Colon (tissue), 2 donors: ENCODE data around the gene PRR15L.
"Not testable (repeated sequence)": the region's sequence is repeated elsewhere in the genome, so short reads cannot be mapped to it uniquely, and the experiment has no call there.

Experiments
- FAIRE-seq: peaks from 2 replicates; lab custom pipeline; 2012; peaks lifted over from hg19 to GRCh38; lab: Jason Lieb, UNC
- donor health status: control.
- donor health status: control.

Gene PRR15L

DNA sequence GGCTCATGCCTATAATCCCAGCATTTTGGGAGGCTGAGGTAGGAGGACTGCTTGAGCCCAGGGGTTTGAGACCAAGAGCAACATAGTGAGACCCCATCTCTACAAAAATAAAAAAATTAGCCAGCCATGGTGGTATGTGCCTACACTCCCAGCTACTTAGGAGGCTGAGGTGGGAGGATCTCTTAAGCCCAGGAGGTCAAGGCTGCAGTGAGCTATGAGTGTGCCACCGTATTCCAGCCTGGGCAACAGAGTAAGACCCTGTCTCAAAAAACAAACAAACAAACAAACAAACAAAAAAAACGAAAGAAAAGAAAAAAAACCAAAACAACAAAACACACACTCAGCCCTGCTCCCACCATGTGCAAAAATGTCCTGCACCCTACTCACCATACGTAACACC, 22.2 kb downstream of the PRR15L start:
- FAIRE-seq = not testable (repeated sequence)

DNA sequence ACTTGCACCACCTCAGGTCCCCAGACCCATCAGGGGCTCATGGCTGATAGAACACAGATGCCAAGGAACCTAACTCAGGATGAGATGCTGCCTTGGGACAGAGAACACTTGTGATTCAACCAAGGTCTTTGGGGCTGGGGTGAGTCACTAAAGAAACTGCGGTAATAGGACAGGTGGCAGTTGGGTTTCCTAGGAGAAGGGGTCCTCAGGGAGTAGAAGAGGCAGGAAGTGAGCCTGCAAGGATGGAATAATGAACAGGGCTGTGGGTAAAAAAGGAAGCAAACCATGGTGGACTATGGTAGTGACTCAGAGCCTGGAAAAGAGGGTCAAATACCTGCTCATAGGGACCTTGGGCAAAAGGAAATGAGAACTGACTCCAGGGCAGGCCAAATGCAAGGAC, 22.8 kb downstream of the PRR15L start:
- no peak for FAIRE-seq

DNA sequence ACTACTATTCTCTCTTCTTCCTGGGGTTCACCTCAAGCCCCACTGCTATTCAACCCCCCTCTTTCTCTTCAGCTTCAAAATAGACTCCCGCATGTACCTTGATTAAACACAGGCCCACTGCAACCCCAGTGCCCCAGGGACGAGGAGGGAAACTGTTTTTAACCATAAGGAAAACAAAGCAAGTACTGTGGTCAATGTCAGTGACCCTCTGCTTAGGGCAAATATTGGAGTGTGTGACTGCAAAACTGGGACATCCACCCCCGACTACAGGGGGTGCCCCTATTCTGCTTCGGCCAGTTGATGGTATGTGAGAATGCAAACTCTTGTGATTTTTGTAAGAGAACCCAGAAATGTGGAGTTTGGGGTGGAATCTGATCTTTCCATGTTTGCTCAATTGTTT, 25.8 kb downstream of the PRR15L start:
- no peak for FAIRE-seq

DNA sequence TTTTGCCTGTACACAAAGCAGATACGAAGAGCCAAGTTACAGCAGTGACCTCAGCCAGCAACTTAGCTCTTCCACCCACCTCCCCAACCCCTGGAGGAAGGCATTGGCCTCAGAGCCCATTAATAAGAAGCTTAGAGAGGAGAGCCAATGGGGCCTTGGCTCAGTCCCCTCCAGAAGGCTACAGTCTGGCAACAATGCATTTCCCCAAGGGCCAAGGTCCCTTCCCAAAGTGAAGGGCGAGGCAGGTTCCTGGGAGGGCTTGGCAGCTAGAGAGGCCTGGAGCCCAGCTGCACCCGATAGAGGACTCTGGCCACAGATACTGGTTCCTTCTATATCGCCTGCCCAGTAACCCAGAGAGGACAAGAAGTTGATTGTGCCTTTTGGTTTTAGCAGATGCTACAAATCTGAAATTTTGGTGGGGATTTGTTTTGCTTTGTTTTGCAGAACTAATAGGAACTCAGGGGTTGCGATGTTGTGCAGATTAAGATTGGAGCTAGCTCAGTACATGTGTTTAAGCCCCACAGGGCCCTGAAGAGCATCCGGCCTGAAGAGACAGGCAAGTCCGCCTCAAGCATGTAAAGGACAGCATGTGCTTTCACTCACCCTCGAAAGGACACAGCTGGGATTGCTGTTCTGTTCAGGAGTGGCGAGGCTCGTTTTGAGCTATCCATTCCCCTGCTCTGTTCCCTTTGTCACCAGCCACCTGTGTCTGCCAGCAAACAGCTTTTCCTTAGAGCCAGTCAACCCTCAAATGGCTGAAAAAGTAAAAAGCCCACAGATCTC, 28.3 kb downstream of the PRR15L start:
- FAIRE-seq = no peak

DNA sequence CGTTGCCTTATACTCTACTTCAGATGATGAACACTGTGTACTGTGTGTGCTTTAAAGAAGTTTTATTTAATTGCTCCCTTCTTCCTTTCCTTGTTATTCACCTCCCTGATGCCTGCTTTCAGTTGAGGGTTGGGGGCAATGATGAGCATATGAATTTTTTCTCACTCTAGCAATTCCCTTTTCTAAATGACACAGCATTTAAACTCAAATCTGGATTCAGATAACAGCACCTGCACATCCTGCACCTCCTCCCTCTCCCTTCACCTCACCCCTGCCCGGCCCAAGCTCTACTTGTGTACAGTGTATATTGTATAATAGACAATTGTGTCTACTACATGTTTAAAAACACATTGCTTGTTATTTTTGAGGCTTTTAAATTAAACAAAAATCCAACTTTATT, 29.3 kb downstream of the PRR15L start:
- no peak for FAIRE-seq

DNA sequence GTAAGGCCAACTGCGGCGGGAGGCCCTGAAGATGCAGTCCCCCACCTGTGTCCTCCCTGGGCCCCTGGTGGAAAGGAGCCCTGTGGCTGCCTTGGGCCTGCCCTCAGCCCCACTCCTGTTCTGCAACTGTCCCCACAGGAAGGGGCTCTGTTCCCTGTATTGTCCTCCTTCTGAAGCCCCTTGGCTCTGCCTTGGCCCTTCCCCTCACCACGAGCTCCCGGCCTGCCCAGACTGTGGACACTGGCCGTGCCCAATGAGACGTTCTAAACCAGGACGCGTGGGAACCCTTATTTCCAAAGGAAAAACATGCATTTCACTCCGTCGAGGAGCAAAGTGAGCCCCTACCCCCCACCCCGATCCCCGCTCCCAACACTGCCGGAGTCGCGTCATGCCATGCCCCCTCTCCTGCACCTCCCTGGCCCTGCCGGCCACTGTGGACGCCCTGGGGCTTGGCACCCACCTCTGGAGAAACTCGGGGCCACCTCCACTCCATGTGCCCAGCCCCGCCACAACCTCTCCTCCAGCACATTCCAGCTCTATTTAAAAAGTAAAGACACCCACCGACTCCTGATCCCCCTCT, 29.8 kb downstream of the PRR15L start:
- no peak for FAIRE-seq

DNA sequence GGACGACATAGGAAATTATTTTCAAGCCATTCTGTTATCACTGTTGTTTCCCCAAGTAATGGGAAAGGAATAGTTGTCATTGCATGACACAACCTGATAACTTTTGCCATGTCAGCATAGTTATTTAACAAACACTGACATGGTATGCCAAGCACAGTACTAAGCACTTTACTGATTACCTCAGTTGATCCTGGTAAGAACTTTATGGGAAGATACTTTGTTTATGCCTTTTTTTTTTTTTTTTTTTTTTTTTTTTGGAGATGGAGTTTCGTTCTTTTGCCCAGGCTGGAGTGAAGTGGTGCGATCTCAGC, 32.0 kb downstream of the PRR15L start:
- no peak for FAIRE-seq

DNA sequence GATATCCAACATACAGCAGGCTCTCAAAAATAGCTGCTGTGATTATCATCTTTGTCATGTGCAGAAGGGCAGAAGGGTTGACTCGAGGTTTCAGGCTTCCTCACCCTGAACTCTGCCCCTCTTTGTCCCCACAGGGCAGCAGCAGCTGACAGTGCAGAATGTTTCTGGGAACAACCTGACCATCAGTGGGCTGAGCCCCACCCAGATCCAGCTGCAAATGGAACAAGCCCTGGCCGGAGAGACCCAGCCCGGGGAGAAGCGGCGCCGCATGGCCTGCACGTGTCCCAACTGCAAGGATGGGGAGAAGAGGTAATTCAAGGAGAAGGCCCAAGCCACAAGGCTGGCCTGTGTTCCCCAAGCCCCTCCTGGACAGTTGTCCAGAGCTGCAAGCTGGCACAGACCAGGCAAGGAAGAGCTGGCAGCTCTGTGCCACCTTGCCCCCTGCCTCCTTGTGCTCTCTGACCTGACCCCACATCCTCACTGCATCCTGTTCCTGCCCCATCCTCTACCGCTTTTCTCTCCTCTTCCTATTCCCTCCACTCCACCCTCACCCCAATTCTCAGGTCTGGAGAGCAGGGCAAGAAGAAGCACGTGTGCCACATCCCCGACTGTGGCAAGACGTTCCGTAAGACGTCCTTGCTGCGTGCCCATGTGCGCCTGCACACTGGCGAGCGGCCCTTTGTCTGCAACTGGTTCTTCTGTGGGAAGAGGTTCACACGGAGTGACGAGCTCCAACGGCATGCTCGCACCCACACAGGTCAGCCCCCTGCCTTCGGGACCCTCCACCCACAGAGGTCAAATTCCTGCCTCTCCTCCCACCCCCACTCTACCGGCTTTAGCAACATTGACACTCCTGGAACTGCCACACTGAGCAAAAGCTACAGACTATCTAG, 32.7 kb downstream of the PRR15L start:
- FAIRE-seq = no peak

DNA sequence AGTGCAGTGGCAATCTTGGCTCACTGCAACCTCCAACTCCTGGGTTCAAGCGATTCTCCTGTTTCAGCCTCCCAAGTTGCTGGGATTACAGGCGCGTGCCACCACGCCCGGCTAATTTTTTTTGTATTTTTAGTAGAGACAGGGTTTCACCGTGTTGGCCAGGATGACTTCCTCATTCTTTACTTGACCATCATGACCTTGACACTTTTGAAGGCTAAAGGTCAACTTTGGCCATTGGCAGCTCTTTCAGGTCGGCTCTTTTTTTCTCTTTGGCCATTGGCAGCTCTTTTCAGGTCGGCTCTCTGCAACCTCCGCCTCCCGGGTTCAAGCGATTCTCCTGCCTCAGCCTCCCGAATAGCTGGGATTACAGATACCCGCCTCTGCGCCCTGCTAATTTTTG, 37.8 kb downstream of the PRR15L start:
- FAIRE-seq = not testable (repeated sequence)

DNA sequence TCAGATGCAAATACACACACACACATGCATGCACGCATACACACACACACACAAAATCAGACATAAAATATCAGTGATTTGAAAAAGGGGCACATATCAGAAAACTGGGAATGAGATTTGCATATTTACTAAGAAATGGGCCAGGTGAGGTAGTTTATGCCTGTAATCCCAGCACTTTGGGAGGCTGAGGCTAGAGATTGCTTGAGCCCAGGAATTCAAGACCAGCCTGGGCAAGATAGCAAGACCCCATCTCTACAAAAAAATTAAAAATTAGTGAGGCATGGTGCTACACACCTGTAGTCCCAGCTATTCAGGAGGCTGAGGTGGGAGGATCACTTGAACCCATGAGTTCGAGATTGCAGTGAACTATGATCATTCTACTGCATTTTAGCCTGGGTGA, 38.7 kb downstream of the PRR15L start:
- FAIRE-seq = no peak

DNA sequence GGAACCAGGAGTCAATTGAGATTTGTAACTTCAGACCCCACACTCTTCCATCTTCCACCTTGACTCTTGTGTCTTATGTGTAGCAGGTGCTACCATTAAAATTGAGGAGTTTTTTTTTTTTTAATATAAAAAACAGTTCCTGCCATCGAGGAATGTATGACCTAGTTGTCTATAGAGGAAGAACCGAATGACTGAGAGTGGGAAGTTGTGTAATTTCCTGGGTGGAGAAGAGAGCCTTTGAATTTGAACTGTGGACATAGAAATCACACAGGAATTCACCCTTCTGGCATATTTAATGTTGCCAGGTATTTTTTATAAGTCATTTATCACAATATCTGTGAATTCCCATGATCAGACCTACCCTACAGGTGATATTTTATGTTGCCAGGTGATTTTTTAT, 39.7 kb downstream of the PRR15L start:
- no peak for FAIRE-seq

DNA sequence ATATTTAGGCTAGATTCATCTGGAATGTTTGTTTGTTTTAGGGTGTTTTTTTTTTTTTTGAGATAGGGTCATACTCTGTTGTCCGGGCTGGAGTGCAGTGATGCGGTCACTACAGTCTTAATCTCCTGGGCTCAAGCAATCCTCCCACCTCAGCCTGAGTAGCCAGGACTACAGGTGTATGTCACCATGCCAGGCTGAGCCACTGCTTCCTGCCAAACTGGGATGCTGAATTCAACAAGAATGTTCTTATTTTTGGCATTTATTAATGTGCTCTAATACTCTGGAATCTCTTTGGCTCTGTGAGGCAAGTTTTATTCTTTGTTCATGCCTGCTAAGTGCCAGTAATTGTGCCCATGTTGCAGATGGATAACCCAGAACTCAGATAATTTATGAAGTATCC, 40.1 kb downstream of the PRR15L start:
- FAIRE-seq = no peak

DNA sequence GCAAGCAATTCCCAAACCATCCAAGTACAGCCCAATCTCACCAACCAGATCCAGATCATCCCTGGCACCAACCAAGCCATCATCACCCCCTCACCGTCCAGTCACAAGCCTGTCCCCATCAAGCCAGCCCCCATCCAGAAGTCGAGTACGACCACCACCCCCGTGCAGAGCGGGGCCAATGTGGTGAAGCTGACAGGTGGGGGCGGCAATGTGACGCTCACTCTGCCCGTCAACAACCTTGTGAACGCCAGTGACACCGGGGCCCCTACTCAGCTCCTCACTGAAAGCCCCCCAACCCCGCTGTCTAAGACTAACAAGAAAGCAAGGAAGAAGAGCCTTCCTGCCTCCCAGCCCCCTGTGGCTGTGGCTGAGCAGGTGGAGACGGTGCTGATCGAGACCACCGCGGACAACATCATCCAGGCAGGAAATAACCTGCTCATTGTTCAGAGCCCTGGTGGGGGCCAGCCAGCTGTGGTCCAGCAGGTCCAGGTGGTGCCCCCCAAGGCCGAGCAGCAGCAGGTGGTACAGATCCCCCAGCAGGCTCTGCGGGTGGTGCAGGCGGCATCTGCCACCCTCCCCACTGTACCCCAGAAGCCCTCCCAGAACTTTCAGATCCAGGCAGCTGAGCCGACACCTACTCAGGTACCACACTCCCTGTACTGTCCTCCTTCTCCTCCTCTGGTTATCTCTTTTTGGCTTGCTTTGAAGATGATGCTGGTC, 41.0 kb downstream of the PRR15L start:
- FAIRE-seq = no peak

DNA sequence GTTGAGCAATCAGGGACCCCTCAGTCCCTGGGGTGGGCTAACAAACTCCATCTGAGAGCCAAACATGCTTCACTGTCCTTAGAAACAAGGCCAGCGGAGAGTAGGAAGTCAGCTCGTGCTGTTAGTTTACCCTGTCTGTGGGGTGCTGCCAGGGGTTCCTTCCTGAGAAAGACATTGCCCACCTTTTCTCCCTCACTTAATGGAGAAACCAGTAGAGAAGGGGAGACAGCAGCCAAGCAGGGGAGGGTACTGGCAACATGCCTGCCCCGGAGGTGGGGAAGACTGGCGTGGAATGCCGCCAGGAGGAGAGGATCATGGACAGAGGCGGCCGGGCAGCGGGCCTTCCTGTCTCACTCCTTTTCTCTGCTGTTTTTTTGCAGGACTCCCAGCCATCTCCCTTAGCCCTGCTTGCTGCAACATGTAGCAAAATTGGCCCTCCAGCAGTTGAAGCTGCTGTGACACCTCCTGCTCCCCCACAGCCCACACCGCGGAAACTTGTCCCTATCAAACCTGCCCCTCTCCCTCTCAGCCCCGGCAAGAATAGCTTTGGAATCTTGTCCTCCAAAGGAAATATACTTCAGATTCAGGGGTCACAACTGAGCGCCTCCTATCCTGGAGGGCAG, 41.8 kb downstream of the PRR15L start:
- no peak for FAIRE-seq

DNA sequence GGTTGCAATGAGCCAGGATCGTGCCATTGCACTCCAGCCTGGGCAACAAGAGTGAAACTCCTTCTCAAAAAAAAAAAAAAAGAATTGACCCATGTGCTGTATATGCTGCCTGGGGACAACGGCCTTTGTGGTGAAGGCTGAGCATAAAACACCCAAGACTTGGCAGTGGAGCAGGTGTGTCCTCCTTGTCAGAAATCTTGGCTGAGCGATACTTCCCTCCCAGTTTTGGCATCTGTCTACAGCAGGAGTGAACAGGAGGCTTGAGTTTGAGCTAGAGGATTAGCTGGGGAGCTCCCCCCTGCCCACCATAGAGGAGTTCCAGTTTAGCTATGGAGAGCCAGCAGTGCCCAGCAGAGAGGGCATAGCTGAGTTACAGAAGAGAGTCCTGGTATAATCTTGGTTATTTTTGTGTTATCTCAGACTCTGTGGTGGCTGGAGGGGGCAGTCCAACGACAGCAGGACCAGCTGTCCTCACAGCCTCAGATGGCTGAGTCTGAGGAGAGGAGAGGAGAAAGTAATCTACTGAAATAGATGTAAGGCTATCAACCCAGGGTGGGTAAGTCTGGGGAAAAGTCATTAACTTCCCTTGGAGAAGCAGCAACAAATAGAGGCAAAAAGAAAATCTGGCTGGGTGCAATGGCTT, 43.3 kb downstream of the PRR15L start:
- FAIRE-seq = no peak

DNA sequence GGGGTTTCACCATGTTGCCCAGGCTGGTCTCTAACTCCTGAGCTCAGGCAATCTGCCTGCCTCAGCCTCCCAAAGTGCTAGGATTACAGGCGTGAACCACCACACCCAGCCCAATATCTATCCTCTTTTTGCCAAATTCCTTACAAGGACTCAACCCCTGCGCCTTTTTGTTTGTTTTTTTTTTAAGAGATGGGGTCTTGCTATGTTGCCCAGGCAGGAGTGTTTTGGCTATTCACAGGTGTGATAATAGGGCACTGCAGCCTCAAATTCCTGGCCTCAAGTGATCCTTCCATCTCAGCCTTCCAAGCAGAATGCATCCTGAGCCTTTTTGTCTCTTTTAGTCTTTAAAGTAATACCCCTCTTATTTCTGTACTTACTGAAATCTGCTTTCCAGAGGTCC, 44.6 kb downstream of the PRR15L start:
- FAIRE-seq = no peak

DNA sequence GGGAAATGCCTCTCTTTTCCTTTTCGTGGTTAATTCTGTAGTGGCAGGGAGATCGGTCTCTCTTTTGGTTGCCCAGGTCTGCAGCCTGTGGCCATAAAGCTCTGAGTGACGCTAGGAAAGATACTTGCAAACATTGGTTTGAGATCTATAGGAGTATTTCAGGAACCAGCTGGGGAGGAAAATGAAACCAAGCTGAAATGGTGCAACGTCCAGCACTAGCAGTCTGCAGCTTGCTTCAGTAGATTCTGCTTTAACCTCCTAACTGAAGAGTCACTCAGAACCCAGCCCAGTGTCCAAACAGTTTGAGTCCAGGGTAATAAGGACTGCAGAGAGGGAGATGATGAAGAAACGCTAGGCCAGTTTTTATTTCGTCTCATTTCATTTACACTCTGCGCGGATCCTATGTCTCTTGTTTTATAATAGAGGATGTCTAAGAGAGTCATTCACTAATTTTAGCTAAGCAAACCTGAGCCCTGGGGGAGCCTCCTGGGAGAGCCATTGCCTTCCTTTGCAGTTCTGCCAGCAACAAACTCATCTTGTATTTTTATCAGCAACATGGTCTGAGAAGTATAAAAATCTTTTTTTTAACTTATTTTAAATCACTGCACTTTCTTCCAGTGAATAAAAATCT, 49.6 kb downstream of the PRR15L start:
- FAIRE-seq = no peak

DNA sequence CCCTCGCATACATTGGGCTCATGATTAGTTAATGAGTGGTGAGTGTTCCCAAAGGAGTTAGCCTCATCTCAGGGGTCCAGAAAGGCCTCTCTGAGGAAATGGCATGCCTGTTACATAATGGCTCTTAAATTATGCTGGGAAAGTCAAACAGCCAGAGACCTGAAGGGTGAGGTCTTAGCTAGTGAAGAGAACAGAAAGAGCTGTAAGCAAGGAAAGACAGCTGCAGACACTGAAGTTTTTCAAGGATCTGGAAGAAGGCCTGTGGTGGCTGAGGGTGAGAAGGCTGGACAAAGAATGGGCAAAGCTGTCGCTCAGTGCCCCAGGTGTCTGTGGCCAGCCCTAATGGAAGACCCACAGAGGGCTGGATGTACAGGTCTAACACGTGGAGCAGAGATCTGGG, 51.2 kb downstream of the PRR15L start:
- FAIRE-seq = no peak

DNA sequence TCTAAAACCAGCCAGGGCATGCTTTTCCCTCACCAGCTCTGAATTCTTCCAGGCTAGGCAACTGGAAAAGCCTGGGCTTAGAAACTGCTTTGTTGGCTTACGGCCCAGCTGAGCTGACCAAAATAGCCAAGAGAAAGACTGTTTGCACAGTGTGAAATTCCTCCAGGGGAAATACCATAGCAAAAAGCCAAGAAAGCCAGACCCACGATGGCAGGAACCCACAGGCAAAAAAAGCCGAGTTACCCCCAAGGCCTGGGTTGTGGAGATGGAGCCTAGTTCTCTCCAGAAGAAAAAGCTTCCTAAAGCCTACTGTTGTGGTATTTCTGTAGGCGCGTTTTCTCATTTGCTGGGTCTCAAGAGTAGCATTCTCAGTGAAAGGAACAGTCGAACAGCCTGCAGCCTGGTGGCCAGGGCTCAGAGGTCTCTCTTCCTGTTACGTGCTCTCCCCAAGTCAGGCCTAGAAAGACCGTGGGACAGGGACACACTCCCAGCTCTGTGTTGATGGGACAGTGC, 52.4 kb downstream of the PRR15L start:
- no peak for FAIRE-seq

DNA sequence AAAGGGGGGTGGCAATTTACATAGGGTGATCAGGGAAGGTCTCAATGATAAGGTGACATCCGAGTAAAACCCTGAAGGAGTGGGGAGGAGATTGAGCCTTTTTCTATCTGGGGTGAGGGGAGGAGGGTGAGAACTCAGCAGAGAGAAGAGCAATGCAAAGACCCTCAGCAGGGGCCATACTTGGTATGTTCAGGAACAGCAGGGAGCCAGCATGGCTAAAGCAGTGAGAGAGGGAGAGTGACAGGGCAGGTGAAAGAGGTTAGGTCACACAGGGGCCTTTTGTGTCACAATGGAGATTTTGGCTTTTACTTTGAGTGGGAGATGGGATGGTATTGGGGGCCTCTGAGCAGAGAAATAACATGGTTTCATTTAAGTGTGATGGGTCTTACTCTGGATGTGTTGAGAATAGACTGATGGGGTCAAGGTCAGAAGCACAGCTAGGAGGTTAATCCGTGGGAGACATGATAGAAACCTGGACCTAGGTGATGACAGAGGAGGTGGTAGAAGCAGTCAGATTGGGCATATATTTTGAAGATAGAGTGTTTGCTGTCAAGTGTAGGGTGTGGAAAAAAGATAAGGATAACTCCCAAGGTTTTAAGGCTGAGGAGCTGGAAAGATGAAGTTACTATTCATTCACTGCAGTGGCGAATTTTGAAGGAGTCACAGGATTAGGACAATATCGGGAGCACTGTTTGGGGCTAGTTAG, 55.5 kb downstream of the PRR15L start:
- FAIRE-seq = no peak
